ENCODE measurements around the gene SMG5.

The SMG5 gene

GRCh38 chr1:156268336-156268735 is 14.3 kb downstream of the SMG5 start:
- no peak for FAIRE-seq
- no peak for DNase-seq (ENCODE audit: insufficient read length, low spot score)
- TF ChIP-seq SPI1 (IDR thresholded peaks at IDR 0.05; ENCODE audit: low read depth, low read length) (no peak), TAF1 (IDR thresholded peaks at IDR 0.05; ENCODE audit: low read depth, low read length) (no peak), POLR2AphosphoS5 (IDR thresholded peaks at IDR 0.05; ENCODE audit: low read depth, low read length) (no peak), PAX5 (IDR thresholded peaks at IDR 0.05; ENCODE audit: insufficient read depth, low read length, severe bottlenecking) (no peak), POU2F2 (IDR thresholded peaks at IDR 0.05; ENCODE audit: low read depth, low read length) (no peak), POLR2A (IDR thresholded peaks at IDR 0.05; ENCODE audit: low read depth, low read length) (no peak)

GRCh38 chr1:156266051-156266450 is 16.6 kb downstream of the SMG5 start:
- TF ChIP-seq POU2F2 (IDR thresholded peaks at IDR 0.05; ENCODE audit: low read depth, low read length) (no peak), SPI1 (IDR thresholded peaks at IDR 0.05; ENCODE audit: low read depth, low read length) (no peak), PAX5 (IDR thresholded peaks at IDR 0.05; ENCODE audit: insufficient read depth, low read length, severe bottlenecking) (no peak), TAF1 (IDR thresholded peaks at IDR 0.05; ENCODE audit: low read depth, low read length) (no peak), POLR2AphosphoS5 (IDR thresholded peaks at IDR 0.05; ENCODE audit: low read depth, low read length) (no peak), POLR2A (IDR thresholded peaks at IDR 0.05; ENCODE audit: low read depth, low read length) (no peak)
- DNase-seq (ENCODE audit: insufficient read length, low spot score) (no peak), FAIRE-seq (no peak)

GRCh38 chr1:156263288-156263655 is 19.4 kb downstream of the SMG5 start:
- FAIRE-seq, result no peak
- TF ChIP-seq POU2F2 (IDR thresholded peaks at IDR 0.05; ENCODE audit: low read depth, low read length) (no peak), POLR2AphosphoS5 (IDR thresholded peaks at IDR 0.05; ENCODE audit: low read depth, low read length) (no peak), SPI1 (IDR thresholded peaks at IDR 0.05; ENCODE audit: low read depth, low read length) (no peak), TAF1 (IDR thresholded peaks at IDR 0.05; ENCODE audit: low read depth, low read length) (no peak), POLR2A (IDR thresholded peaks at IDR 0.05; ENCODE audit: low read depth, low read length) (no peak), PAX5 (IDR thresholded peaks at IDR 0.05; ENCODE audit: insufficient read depth, low read length, severe bottlenecking) (no peak)
- DNase-seq (ENCODE audit: insufficient read length, low spot score), result no peak

DNA sequence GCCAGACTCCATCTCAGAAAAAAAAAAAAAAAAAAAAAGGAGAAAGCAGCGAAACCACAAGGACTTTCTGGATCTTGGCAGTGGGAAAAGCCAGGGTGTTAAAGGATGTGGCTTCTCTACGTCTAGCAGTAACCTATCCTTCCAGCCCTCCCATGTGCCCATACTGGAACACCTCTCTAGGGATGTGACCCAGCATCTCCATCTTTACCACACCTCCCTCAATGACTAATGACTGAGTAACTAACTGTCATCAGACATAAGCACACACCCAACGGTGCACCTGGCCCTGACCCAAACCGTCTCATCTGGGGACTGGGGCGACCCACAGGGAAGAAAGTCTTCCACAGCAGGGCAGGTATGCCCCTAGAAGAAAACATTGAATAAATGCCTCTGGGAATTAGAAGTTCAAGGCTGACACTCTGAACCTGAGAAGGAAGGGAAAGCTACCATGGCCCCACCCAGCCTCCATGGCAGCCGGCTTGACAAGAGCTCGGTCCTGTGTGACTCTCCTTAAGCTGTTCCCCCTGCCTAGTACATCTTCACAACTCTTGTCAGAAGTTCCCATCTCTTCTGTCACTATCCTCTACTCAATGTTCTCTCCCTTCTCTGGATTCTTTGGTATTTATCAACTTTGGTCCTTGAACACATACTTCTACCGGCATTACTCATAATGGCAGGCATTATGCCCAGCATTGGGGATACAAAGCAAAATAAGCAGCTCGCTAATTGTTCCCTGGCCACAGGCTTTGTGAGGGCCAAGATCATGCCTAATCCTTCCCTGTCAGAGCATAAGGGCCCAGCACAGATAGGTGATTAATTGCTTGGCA is 20.0 kb downstream of the SMG5 start:
- no peak for FAIRE-seq
- no peak for DNase-seq (ENCODE audit: insufficient read length, low spot score)

GRCh38 chr1:156260896-156261295 is 21.7 kb downstream of the SMG5 start:
- no peak for TF ChIP-seq SPI1 (IDR thresholded peaks at IDR 0.05; ENCODE audit: low read depth, low read length)
- no peak for TF ChIP-seq TAF1 (IDR thresholded peaks at IDR 0.05; ENCODE audit: low read depth, low read length)
- no peak for TF ChIP-seq PAX5 (IDR thresholded peaks at IDR 0.05; ENCODE audit: insufficient read depth, low read length, severe bottlenecking)
- no peak for TF ChIP-seq POU2F2 (IDR thresholded peaks at IDR 0.05; ENCODE audit: low read depth, low read length)
- TF ChIP-seq POLR2A (IDR thresholded peaks at IDR 0.05; ENCODE audit: low read depth, low read length), result no peak
- no peak for TF ChIP-seq POLR2AphosphoS5 (IDR thresholded peaks at IDR 0.05; ENCODE audit: low read depth, low read length)
- DNase-seq (ENCODE audit: insufficient read length, low spot score) (no peak), FAIRE-seq (no peak)

More for the DNA sequence above, 20.0 kb downstream of the SMG5 start:
- TF ChIP-seq TAF1 (IDR thresholded peaks at IDR 0.05; ENCODE audit: low read depth, low read length), result no peak
- no peak; the same call in 1 of the 2 replicates for TF ChIP-seq POLR2AphosphoS5 (IDR thresholded peaks at IDR 0.05; ENCODE audit: low read depth, low read length)
- TF ChIP-seq SPI1 (IDR thresholded peaks at IDR 0.05; ENCODE audit: low read depth, low read length), result no peak
- no peak for TF ChIP-seq POLR2A (IDR thresholded peaks at IDR 0.05; ENCODE audit: low read depth, low read length)
- no peak for TF ChIP-seq PAX5 (IDR thresholded peaks at IDR 0.05; ENCODE audit: insufficient read depth, low read length, severe bottlenecking)

- TF ChIP-seq POLR2AphosphoS5 (IDR thresholded peaks at IDR 0.05; ENCODE audit: low read depth, low read length) (no peak), SPI1 (IDR thresholded peaks at IDR 0.05; ENCODE audit: low read depth, low read length) (no peak), POU2F2 (IDR thresholded peaks at IDR 0.05; ENCODE audit: low read depth, low read length) (no peak), POLR2A (IDR thresholded peaks at IDR 0.05; ENCODE audit: low read depth, low read length) (no peak), PAX5 (IDR thresholded peaks at IDR 0.05; ENCODE audit: insufficient read depth, low read length, severe bottlenecking) (no peak), TAF1 (IDR thresholded peaks at IDR 0.05; ENCODE audit: low read depth, low read length) (no peak)
- FAIRE-seq (no peak), DNase-seq (ENCODE audit: insufficient read length, low spot score) (no peak)
Observed at GRCh38 chr1:156259805-156260204, 22.8 kb downstream of the SMG5 start.

GRCh38 chr1:156258859-156259258 is 23.8 kb downstream of the SMG5 start:
- TF ChIP-seq TAF1 (IDR thresholded peaks at IDR 0.05; ENCODE audit: low read depth, low read length) (no peak), POU2F2 (IDR thresholded peaks at IDR 0.05; ENCODE audit: low read depth, low read length) (no peak)
- DNase-seq (ENCODE audit: insufficient read length, low spot score) (no peak), FAIRE-seq (no peak)

- FAIRE-seq (no peak), DNase-seq (ENCODE audit: insufficient read length, low spot score) (no peak)
- TF ChIP-seq POU2F2 (IDR thresholded peaks at IDR 0.05; ENCODE audit: low read depth, low read length) (no peak), PAX5 (IDR thresholded peaks at IDR 0.05; ENCODE audit: insufficient read depth, low read length, severe bottlenecking) (no peak), POLR2AphosphoS5 (IDR thresholded peaks at IDR 0.05; ENCODE audit: low read depth, low read length) (no peak), TAF1 (IDR thresholded peaks at IDR 0.05; ENCODE audit: low read depth, low read length) (no peak), POLR2A (IDR thresholded peaks at IDR 0.05; ENCODE audit: low read depth, low read length) (no peak), SPI1 (IDR thresholded peaks at IDR 0.05; ENCODE audit: low read depth, low read length) (no peak)
Observed at GRCh38 chr1:156257711-156258110, 24.9 kb downstream of the SMG5 start.

DNA sequence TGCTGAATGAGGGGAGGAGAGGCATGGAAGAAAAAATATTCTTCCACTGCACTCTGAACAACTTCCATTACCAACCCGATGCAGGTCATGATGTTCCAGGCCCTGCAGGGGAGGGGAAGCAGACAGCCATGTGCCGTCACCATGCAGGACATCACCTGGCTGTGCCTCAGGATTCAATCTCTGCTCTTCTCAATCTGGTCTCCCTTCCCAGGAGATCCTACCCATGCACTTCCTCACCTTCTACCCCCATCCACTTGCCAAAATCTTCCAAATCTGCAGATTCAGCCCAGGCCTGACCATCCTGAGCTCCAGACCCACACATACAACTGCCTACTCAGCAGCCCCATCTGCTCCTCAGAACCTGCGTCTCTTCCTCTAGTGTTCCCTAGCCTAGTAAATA is 29.0 kb downstream of the SMG5 start:
- FAIRE-seq (no peak), DNase-seq (ENCODE audit: insufficient read length, low spot score) (no peak)
- no peak for TF ChIP-seq POU2F2 (IDR thresholded peaks at IDR 0.05; ENCODE audit: low read depth, low read length)
- TF ChIP-seq PAX5 (IDR thresholded peaks at IDR 0.05; ENCODE audit: insufficient read depth, low read length, severe bottlenecking), result no peak
- no peak for TF ChIP-seq TAF1 (IDR thresholded peaks at IDR 0.05; ENCODE audit: low read depth, low read length)
- TF ChIP-seq POLR2AphosphoS5 (IDR thresholded peaks at IDR 0.05; ENCODE audit: low read depth, low read length), result no peak
- TF ChIP-seq SPI1 (IDR thresholded peaks at IDR 0.05; ENCODE audit: low read depth, low read length), result no peak
- no peak for TF ChIP-seq POLR2A (IDR thresholded peaks at IDR 0.05; ENCODE audit: low read depth, low read length)

GRCh38 chr1:156251527-156251926 is 31.1 kb downstream of the SMG5 start:
- FAIRE-seq (no peak), DNase-seq (ENCODE audit: insufficient read length, low spot score) (no peak)

More at GRCh38 chr1:156251527-156251926, 31.1 kb downstream of the SMG5 start:
- TF ChIP-seq PAX5 (IDR thresholded peaks at IDR 0.05; ENCODE audit: insufficient read depth, low read length, severe bottlenecking) (no peak), SPI1 (IDR thresholded peaks at IDR 0.05; ENCODE audit: low read depth, low read length) (no peak), TAF1 (IDR thresholded peaks at IDR 0.05; ENCODE audit: low read depth, low read length) (no peak), POU2F2 (IDR thresholded peaks at IDR 0.05; ENCODE audit: low read depth, low read length) (no peak), POLR2A (IDR thresholded peaks at IDR 0.05; ENCODE audit: low read depth, low read length) (no peak)
